CD4-positive, alpha-beta T cell treated with Interferon alpha-2 for 1 hour (primary cell): ENCODE results near the gene PLEKHG4B.

Experiments used
- DNase-seq, 2 donors: peaks; one replicate each; pipeline ENCODE4 v3.0.0-alpha.2; 2020 to 2022

PLEKHG4B gene

GRCh38 chr5:139579-140442, 47.8 kb downstream of the PLEKHG4B start:
- DNase-seq, result no peak

- no peak for DNase-seq
Observed at GRCh38 chr5:140443-140829, 48.5 kb downstream of the PLEKHG4B start.

- no peak for DNase-seq
Observed at GRCh38 chr5:141211-141610, 49.2 kb downstream of the PLEKHG4B start.

GRCh38 chr5:141761-142160, 49.8 kb downstream of the PLEKHG4B start:
- no peak for DNase-seq

GRCh38 chr5:142246-142810, 50.4 kb downstream of the PLEKHG4B start:
- no peak for DNase-seq

- no peak for DNase-seq
Observed at GRCh38 chr5:143041-143440, 51.1 kb downstream of the PLEKHG4B start.

GRCh38 chr5:144941-145340, 53.0 kb downstream of the PLEKHG4B start:
- DNase-seq, result no peak

- DNase-seq, result no peak
Observed at GRCh38 chr5:145585-146323, 53.8 kb downstream of the PLEKHG4B start.

- no peak for DNase-seq
Observed at GRCh38 chr5:147751-148150, 55.8 kb downstream of the PLEKHG4B start.

GRCh38 chr5:149745-150485, 57.9 kb downstream of the PLEKHG4B start:
- DNase-seq, result no peak

GRCh38 chr5:150746-151145, 58.8 kb downstream of the PLEKHG4B start:
- no peak for DNase-seq

GRCh38 chr5:152077-152476, 60.1 kb downstream of the PLEKHG4B start:
- no peak for DNase-seq

- no peak for DNase-seq
Observed at GRCh38 chr5:153256-153655, 61.3 kb downstream of the PLEKHG4B start.

- no peak for DNase-seq
Observed at GRCh38 chr5:154236-154635, 62.3 kb downstream of the PLEKHG4B start.

- no peak for DNase-seq
Observed at GRCh38 chr5:154826-155225, 62.9 kb downstream of the PLEKHG4B start.

GRCh38 chr5:155651-156410, 63.9 kb downstream of the PLEKHG4B start:
- no peak for DNase-seq

GRCh38 chr5:156411-157072, 64.6 kb downstream of the PLEKHG4B start:
- no peak for DNase-seq

- DNase-seq, result no peak
Observed at GRCh38 chr5:157126-157715, 65.3 kb downstream of the PLEKHG4B start.

- DNase-seq, result no peak
Observed at GRCh38 chr5:157801-158200, 65.8 kb downstream of the PLEKHG4B start.

- no peak for DNase-seq
Observed at GRCh38 chr5:158807-159447, 67.0 kb downstream of the PLEKHG4B start.
